Neuronal stem cell (in vitro differentiated cells): ENCODE measurements around the gene SPNS2.

Source experiments
- DNase-seq: peaks from one replicate; pipeline ENCODE4 v3.0.0-alpha.2; 2013; ENCODE audit warnings: low spot score
- H2AFZ ChIP-seq: one replicate; pipeline ENCODE4 v1.6.1; 2013; ENCODE audit warnings: mild to moderate bottlenecking, low read length, inconsistent platforms
- H2AK5ac ChIP-seq: 2 replicates; pipeline ENCODE4 v1.6.1; 2013; ENCODE audit warnings: low read depth, mild to moderate bottlenecking, inconsistent platforms, low read length, moderate library complexity, mixed read lengths
- H2BK120ac ChIP-seq: 2 replicates; pipeline ENCODE4 v1.6.1; 2013; ENCODE audit warnings: low read depth, mild to moderate bottlenecking, inconsistent platforms, low read length, moderate library complexity, mixed read lengths
- H2BK12ac ChIP-seq: one replicate; pipeline ENCODE4 v1.6.1; 2013; ENCODE audit warnings: low read length, inconsistent platforms
- H2BK15ac ChIP-seq: 2 replicates; pipeline ENCODE4 v1.6.1; 2013; ENCODE audit warnings: mild to moderate bottlenecking, low read length, inconsistent platforms, mixed read lengths
- H2BK5ac ChIP-seq: one replicate; pipeline ENCODE4 v1.6.1; 2013; ENCODE audit warnings: inconsistent platforms, mild to moderate bottlenecking, low read length, moderate library complexity
- H3K14ac ChIP-seq: one replicate; pipeline ENCODE4 v1.6.1; 2013; ENCODE audit warnings: low read length, inconsistent platforms
- H3K18ac ChIP-seq: 2 replicates; pipeline ENCODE4 v1.6.1; 2013; ENCODE audit warnings: low read length, inconsistent platforms
- H3K23ac ChIP-seq: 2 replicates; pipeline ENCODE4 v1.6.1; 2013; ENCODE audit warnings: low read depth, mild to moderate bottlenecking, mixed read lengths, low read length, inconsistent platforms; ENCODE audit not compliant: poor library complexity
- H3K27ac ChIP-seq: replicated peaks from 3 replicates; pipeline ENCODE4 v1.5.1; 2013; ENCODE audit warnings: low read length, inconsistent platforms
- H3K27me3 ChIP-seq, 3 experiments: 2 replicates each; pipeline ENCODE4 v1.6.1; 2013; ENCODE audit warnings: low read length in 3 of 3, mild to moderate bottlenecking in 2 of 3, inconsistent platforms in 1 of 3, low read depth in 1 of 3, mixed read lengths in 1 of 3, moderate library complexity in 1 of 3; ENCODE audit not compliant: control insufficient read depth in 3 of 3, insufficient read depth in 3 of 3
- H3K36me3 ChIP-seq, 2 donors: replicated peaks in 1 of 2; 2 replicates each; pipeline ENCODE4 v1.6.1; 2013; ENCODE audit warnings: low read length in 2 of 2; ENCODE audit not compliant: control insufficient read depth in 2 of 2, insufficient read depth in 2 of 2
- H3K4ac ChIP-seq: 2 replicates; pipeline ENCODE4 v1.6.1; 2013; ENCODE audit warnings: inconsistent platforms, mild to moderate bottlenecking, low read length, moderate library complexity
- H3K4me1 ChIP-seq, 2 donors: 1 replicate in 1 of 2; 2 replicates in 1 of 2; pipeline ENCODE4 v1.6.1; 2013; ENCODE audit warnings: low read length in 2 of 2, low read depth in 1 of 2; ENCODE audit not compliant: control insufficient read depth in 2 of 2, insufficient read depth in 1 of 2
- H3K4me2 ChIP-seq: one replicate; pipeline ENCODE4 v1.6.1; 2013; ENCODE audit warnings: mild to moderate bottlenecking, low read length, inconsistent platforms; ENCODE audit not compliant: insufficient read depth, poor library complexity, severe bottlenecking
- H3K4me3 ChIP-seq, 2 donors: 2 replicates each; pipeline ENCODE4 v1.5.1; 2013; ENCODE audit warnings: low read length in 2 of 2, mild to moderate bottlenecking in 2 of 2, inconsistent platforms in 1 of 2, moderate library complexity in 1 of 2
- H3K79me1 ChIP-seq: one replicate; pipeline ENCODE4 v1.6.1; 2013; ENCODE audit warnings: low read depth, mild to moderate bottlenecking, inconsistent platforms, low read length, moderate library complexity
- H3K9ac ChIP-seq: one replicate; pipeline ENCODE4 v1.6.1; 2013; ENCODE audit warnings: mild to moderate bottlenecking, low read depth, low read length, inconsistent platforms; ENCODE audit not compliant: poor library complexity
- H3K9me3 ChIP-seq, 2 donors: replicated peaks in 1 of 2; 2 replicates each; pipeline versions ENCODE3 to v1.6.1; 2013; ENCODE audit warnings: low read length in 2 of 2, mild to moderate bottlenecking in 2 of 2, inconsistent platforms in 1 of 2, low read depth in 1 of 2, mixed read lengths in 1 of 2, moderate library complexity in 1 of 2; ENCODE audit not compliant: control insufficient read depth in 2 of 2, insufficient read depth in 1 of 2
- H4K8ac ChIP-seq: one replicate; pipeline ENCODE4 v1.6.1; 2013; ENCODE audit warnings: low read depth, mild to moderate bottlenecking, inconsistent platforms, low read length, moderate library complexity
- H4K91ac ChIP-seq: one replicate; pipeline ENCODE4 v1.6.1; 2013; ENCODE audit warnings: low read length, low read depth, mild to moderate bottlenecking, inconsistent platforms; ENCODE audit not compliant: poor library complexity
- WGBS, 2 donors: extraction: QIAGEN DNeasy Blood & Tissue Kit; methylation state at CpG; one replicate each; pipeline ENCODE4 v1.1.7; 2013; ENCODE audit warnings: missing lambda C conversion rate in 2 of 2, mixed read lengths in 1 of 2; ENCODE audit not compliant: insufficient read length in 2 of 2, insufficient replicate concordance in 1 of 2; ENCODE audit errors: extremely low coverage in 2 of 2; 5-methylcytosine and 5-hydroxymethylcytosine counted together

Gene SPNS2

DNA sequence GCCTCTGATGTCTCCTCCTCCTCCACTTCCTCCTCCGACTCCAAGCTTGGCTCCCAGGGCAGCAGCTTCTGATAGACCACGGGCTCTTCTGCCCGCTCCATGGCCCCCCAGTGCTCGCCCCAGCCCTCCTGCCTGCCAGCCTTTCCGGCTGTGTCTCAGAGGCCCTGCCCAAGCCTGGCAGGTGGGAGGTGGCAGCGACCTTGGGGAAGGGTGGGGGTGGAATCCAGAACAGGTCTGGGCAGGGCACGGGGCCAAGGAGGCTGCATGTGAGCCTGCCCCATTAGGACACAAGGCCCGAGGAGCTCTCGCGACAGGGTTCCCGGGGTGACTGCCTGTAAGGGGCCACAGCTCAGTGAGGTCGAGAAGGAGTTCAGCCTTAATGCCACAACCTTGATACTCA lies 61.7 kb downstream of the SPNS2 start, which contains the start of gene GGT6:
GGT6 (minus strand) TSS at position 157 of the 400 bp plus-strand sequence; CDS start at position 101, 56 bp downstream.
- Histone ChIP-seq H3K4me3 (no peak within 1 kb of the TSS), H3K4me2 (no peak within 1 kb of the TSS), H3K9ac (no peak within 1 kb of the TSS), H3K18ac (peak within 1 kb of the TSS; percentile 49), H3K27ac (no peak within 1 kb of the TSS), H3K27me3 (peaks cover 0 to 16% (median 0%) of the 10 kb centered on the region in 3 experiments), H2BK120ac (peak within 1 kb of the TSS; percentile 92), H2BK15ac (peak within 1 kb of the TSS; percentile 56), H2BK5ac (no peak within 1 kb of the TSS), H3K4me1 (peaks cover 9 to 23% of the 10 kb centered on the region in 2 donors), H3K9me3 (no peaks in the 10 kb centered on the region), H4K8ac (peak within 1 kb of the TSS; percentile 92), H3K79me1 (no peaks in the 10 kb centered on the region), H2BK12ac (peak within 1 kb of the TSS; percentile 63), H3K36me3 (no peaks in the 10 kb centered on the region), H2AFZ (no peak within 1 kb of the TSS), H4K91ac (no peak within 1 kb of the TSS), H3K23ac (peak within 1 kb of the TSS; percentile 36), H3K4ac (no peak within 1 kb of the TSS), H3K14ac (peak within 1 kb of the TSS; percentile 83), H2AK5ac (peak within 1 kb of the TSS; percentile 29)
- no peak for DNase-seq
- no CpG with 5 or more reads among the region's 12 CpGs for WGBS, 2 donors

- H3K79me1 ChIP-seq, result no peaks in the 10 kb centered on the region
- no peak overlapping the region for H3K4me3 ChIP-seq
- H3K27ac ChIP-seq, result no peak overlapping the region
- H2BK12ac ChIP-seq, result no peak overlapping the region
- H4K8ac ChIP-seq, result no peak overlapping the region
- peak overlapping the region; percentile 21 for H2AK5ac ChIP-seq
- H2AFZ ChIP-seq, result no peak overlapping the region
- no peak overlapping the region for H2BK120ac ChIP-seq
- peaks cover 0 to 16% (median 0%) of the 10 kb centered on the region in 3 experiments for H3K27me3 ChIP-seq
- no peak overlapping the region for H3K14ac ChIP-seq
- H3K18ac ChIP-seq, result no peak overlapping the region
- WGBS, 2 donors, result no CpG with 5 or more reads among the region's 11 CpGs
- H2BK5ac ChIP-seq, result no peak overlapping the region
- no peaks in the 10 kb centered on the region for H3K36me3 ChIP-seq
- no peak for DNase-seq
- no peaks in the 10 kb centered on the region for H3K9me3 ChIP-seq
- H3K9ac ChIP-seq, result no peak overlapping the region
- no peak overlapping the region for H2BK15ac ChIP-seq
- H3K23ac ChIP-seq, result no peak overlapping the region
- H3K4me2 ChIP-seq, result no peak overlapping the region
- no peak overlapping the region for H3K4ac ChIP-seq
- no peak overlapping the region for H4K91ac ChIP-seq
- peaks cover 7 to 22% of the 10 kb centered on the region in 2 donors for H3K4me1 ChIP-seq
Observed at GRCh38 chr17:4560837-4561256, 62.2 kb downstream of the SPNS2 start.

DNA sequence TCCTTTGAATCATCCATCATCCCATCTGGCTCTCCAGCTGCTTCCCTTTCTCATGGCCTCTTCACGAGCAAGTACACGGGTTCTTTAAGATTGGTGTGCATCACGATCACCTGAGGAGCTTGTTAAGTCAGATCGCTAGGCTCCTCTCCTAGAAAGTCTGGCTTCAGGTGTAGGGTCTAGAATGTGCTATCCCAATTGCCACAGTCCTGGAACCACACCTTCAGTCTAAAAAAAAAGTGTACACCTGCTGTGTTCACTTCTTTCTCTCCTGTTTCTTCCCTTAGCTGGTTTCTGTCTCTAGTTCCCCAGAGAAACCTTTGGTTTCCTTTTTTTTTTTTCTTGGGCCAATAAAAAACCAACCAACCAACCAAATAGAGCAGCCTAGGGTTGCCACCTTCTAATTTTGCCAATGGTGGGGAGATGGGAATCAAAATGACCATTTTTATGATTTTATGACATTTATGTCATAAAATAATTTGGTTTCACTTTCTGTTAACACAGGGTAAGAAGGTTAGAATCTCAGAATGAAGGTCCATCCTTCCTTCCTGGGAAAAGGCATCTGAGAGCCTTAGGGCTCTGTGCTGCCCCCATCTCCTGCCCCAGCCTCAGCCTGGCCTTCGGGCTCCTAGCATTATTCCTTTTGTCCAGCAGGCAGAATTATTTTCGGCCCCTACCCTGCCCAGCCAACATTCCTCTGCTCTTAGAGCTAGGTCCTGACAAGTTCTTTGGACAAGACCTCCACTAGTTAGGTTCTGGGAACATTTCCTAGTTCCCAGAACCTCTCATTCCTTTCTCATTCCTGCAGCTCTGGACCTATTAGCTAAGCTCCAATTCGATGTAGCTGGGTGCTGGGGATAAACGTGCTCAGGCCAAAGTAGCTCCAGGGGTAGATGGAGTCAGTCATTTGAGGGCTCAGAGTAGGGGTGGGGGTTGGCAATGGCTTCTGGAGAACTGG lies 63.6 kb downstream of the SPNS2 start:
- no peak overlapping the region for H3K23ac ChIP-seq
- H3K4ac ChIP-seq, result no peak overlapping the region
- H2AFZ ChIP-seq, result no peak overlapping the region
- no peaks in the 10 kb centered on the region for H3K79me1 ChIP-seq
- no peak overlapping the region for H3K9ac ChIP-seq
- no peak overlapping the region for H2BK120ac ChIP-seq
- H2BK15ac ChIP-seq, result no peak overlapping the region
- H3K4me2 ChIP-seq, result no peak overlapping the region
- no peak overlapping the region for H3K4me3 ChIP-seq
- H3K27ac ChIP-seq, result no peak overlapping the region
- H2AK5ac ChIP-seq, result no peak overlapping the region
- H3K27me3 ChIP-seq, result peaks cover 0 to 16% (median 0%) of the 10 kb centered on the region in 3 experiments
- no peak overlapping the region for H4K91ac ChIP-seq
- WGBS, 2 donors, result no CpG with 5 or more reads among the region's 8 CpGs
- no peaks in the 10 kb centered on the region for H3K9me3 ChIP-seq
- H2BK5ac ChIP-seq, result no peak overlapping the region
- H3K4me1 ChIP-seq, result peaks cover 3 to 15% of the 10 kb centered on the region in 2 donors
- no peak overlapping the region for H2BK12ac ChIP-seq
- no peak overlapping the region for H4K8ac ChIP-seq
- no peak overlapping the region for H3K14ac ChIP-seq
- no peaks in the 10 kb centered on the region for H3K36me3 ChIP-seq
- no peak overlapping the region for H3K18ac ChIP-seq
- DNase-seq, result no peak
